Activated T-cell treated with anti-CD3 and anti-CD28 coated beads, Interleukin-2, amount 50 U/mL, for 1 hour (primary cell): ENCODE data around the gene OAS2.
A peak's percentile ranks its signal among the peaks of the same experiment; 100 is the strongest.
"Not testable (repeated sequence)": the region's sequence is repeated elsewhere in the genome, so short reads cannot be mapped to it uniquely, and the experiment has no call there.

Experiments used
- DNase-seq: peaks from one replicate; pipeline ENCODE4 v3.0.0-alpha.2; 2020

The OAS2 gene

DNA sequence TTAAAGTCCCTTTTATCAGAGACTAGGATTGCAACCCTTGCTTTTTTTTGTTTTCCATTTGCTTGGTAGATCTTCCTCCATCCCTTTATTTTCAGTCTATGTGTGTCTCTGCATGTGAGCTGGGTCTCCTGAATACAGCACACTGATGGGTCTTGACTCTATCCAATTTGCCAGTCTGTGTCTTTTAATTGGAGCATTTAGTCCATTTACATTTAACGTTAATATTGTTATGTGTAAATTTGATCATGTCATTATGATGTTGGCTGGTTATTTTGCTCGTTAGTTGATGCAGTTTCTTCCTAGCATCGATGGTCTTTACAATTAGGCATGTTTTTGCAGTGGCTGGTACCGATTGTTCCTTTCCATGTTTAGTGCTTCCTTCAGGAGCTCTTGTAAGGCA is 21.2 kb upstream of the OAS2 start:
- DNase-seq = not testable (repeated sequence)

DNA sequence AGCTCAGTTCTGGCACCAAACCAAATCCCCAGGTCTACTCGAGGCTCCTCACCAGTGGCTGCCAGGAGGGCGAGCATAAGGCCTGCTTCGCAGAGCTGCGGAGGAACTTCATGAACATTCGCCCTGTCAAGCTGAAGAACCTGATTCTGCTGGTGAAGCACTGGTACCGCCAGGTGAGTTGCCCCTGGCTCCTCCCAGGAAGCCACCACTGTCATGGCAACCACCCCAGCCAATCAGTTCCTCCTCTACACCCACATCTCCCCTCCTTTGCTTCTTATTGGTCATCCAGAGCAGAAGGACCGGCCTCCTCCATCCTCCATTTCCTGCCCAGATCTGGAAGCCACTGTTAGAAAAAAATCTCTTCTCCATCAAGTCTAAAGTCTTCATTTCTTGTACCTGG is 17.2 kb upstream of the OAS2 start:
- DNase-seq = no peak

DNA sequence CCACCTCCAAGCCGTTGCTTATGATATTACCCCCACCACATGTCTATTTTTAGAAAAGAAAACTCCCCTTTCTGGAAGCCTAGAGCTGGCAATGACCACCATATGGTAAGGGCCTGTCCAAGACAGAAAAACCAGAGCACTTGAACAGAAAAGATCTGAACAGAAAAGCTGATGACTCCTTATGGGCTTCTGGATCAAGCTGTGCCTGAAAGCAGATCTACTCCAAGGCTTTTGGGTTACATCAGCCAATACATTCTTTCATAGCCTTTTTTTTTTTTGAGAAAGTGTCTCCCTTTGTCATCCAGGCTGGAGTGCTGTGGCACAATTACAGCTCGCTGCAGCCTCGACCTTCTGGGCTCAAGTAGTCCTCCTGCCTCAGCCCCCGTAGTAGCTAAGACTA is 16.8 kb upstream of the OAS2 start:
- DNase-seq = no peak

DNA sequence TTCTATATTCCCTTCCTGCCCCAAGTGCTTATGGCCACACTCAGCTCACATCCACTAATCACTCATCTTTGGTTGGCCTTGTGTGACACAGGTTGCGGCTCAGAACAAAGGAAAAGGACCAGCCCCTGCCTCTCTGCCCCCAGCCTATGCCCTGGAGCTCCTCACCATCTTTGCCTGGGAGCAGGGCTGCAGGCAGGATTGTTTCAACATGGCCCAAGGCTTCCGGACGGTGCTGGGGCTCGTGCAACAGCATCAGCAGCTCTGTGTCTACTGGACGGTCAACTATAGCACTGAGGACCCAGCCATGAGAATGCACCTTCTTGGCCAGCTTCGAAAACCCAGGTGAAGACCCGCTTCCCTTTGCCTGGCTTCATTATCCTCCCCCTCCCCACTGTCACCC is 15.8 kb upstream of the OAS2 start:
- no peak for DNase-seq

DNA sequence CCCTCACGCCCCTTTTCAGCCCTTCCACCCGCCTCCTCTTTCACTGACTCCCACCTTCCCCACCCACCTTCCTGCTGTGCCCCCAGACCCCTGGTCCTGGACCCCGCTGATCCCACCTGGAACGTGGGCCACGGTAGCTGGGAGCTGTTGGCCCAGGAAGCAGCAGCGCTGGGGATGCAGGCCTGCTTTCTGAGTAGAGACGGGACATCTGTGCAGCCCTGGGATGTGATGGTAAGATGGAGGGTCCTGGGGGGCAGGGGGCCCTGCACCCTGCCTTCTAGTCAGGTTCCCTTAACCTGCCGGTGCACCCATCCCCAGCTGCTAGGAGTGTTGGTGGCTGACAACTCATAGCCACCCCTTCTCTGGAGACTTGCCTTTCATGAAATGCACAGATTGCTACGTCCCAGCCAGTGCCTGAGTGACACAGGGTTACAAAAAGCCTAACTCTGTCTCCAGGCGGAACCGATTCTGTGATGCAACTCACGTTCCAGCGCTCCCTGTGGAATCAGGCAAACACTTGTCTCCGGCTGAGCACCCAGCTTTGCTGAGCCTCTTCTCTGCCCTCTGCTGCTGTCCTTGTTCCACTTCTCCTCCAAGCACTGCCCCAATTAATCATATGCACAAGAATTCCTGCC is 15.0 kb upstream of the OAS2 start:
- no peak for DNase-seq

DNA sequence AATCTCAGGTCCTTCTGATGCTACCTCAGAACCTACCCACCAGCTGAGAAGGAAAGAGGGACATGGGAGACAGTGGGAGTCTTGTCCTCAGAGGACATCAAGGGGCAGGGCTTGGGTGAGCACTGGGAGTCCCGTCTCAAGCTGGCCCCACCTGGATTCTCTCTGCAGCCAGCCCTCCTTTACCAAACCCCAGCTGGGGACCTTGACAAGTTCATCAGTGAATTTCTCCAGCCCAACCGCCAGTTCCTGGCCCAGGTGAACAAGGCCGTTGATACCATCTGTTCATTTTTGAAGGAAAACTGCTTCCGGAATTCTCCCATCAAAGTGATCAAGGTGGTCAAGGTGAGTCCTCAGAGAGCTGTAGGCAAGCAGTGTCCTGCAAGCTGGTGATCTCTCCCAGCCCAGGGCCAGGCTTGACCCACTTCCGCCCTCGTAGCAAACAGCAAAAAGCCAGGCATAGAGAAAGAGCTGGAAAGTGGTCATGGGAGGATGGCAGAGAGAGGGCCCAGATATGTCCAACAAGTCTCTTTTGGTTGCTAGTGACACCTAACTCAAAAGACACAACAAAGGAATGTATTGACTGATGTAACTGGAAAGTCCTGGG is 14.2 kb upstream of the OAS2 start:
- no peak for DNase-seq

DNA sequence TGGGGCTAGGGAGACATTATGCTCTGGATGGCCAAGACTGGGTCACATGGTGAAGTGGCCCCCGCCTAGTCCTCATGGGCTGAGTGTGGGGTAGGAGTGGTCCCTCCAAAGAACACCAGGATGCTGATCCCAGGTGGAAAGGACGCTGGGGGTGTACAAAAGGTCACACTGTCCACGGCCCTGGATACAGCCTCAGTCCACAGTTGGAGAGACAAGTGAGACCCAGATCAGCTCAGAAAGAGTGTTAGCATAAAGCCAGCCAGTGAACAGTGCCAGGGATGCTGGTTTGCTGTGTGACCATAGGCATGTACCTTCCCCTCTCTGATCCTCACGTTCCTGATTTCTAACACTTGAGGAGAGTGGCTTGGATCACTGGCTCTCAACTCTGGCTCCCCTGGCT is 13.4 kb upstream of the OAS2 start:
- no peak for DNase-seq

DNA sequence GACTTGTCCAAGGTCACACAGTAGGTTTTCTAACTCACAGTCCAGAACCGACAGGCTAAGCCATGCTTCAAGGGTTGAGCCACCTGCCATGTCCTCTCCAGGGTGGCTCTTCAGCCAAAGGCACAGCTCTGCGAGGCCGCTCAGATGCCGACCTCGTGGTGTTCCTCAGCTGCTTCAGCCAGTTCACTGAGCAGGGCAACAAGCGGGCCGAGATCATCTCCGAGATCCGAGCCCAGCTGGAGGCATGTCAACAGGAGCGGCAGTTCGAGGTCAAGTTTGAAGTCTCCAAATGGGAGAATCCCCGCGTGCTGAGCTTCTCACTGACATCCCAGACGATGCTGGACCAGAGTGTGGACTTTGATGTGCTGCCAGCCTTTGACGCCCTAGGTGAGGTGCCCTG is 12.7 kb upstream of the OAS2 start:
- no peak for DNase-seq

DNA sequence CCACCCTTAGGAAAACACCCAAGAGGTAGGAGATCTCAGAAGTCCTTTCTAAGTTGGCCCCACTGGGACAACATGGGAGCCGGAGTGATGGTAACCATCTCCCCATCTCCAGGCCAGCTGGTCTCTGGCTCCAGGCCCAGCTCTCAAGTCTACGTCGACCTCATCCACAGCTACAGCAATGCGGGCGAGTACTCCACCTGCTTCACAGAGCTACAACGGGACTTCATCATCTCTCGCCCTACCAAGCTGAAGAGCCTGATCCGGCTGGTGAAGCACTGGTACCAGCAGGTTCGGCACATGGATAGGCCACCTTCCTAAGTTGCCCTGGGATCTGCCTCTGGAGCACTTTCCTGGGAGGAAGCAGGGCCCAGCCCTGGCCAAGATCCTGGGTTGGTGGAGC is 11.0 kb upstream of the OAS2 start:
- no peak for DNase-seq

DNA sequence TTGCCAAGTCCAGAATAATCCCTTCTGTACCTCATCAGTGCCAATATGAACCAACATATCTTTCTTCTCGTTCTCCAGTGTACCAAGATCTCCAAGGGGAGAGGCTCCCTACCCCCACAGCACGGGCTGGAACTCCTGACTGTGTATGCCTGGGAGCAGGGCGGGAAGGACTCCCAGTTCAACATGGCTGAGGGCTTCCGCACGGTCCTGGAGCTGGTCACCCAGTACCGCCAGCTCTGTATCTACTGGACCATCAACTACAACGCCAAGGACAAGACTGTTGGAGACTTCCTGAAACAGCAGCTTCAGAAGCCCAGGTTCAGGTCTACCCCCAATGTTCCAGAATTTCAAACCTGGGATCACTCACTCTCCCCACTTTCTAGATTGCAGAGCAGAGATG is 10.5 kb upstream of the OAS2 start:
- DNase-seq = no peak

DNA sequence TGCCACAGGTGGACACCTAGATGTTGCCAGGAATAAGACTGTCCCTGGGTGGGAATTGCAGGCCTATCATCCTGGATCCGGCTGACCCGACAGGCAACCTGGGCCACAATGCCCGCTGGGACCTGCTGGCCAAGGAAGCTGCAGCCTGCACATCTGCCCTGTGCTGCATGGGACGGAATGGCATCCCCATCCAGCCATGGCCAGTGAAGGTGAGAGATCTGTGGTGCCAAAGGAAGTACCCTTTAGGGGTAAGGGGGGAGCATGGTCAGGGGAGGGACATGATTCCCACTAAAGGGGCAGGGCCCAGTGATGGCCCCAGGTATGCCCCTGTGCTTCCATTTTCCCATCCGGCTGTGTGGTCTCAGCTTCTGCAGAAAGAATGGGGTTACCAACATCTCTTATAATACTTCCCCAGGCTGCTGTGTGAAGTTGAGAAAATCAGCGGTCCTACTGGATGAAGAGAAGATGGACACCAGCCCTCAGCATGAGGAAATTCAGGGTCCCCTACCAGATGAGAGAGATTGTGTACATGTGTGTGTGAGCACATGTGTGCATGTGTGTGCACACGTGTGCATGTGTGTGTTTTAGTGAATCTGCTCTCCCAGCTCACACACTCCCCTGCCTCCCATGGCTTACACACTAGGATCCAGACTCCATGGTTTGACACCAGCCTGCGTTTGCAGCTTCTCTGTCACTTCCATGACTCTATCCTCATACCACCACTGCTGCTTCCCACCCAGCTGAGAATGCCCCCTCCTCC is 8.6 kb upstream of the OAS2 start:
- no peak for DNase-seq

DNA sequence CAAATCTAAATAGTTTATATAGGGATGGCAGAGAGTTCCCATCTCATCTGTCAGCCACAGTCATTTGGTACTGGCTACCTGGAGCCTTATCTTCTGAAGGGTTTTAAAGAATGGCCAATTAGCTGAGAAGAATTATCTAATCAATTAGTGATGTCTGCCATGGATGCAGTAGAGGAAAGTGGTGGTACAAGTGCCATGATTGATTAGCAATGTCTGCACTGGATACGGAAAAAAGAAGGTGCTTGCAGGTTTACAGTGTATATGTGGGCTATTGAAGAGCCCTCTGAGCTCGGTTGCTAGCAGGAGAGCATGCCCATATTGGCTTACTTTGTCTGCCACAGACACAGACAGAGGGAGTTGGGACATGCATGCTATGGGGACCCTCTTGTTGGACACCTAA is 7.9 kb upstream of the OAS2 start:
- no peak for DNase-seq

DNA sequence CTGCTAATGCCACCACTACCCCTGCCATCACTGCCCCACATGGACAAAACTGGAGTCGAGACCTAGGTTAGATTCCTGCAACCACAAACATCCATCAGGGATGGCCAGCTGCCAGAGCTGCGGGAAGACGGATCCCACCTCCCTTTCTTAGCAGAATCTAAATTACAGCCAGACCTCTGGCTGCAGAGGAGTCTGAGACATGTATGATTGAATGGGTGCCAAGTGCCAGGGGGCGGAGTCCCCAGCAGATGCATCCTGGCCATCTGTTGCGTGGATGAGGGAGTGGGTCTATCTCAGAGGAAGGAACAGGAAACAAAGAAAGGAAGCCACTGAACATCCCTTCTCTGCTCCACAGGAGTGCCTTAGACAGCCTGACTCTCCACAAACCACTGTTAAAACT is 7.1 kb upstream of the OAS2 start:
- no peak for DNase-seq

DNA sequence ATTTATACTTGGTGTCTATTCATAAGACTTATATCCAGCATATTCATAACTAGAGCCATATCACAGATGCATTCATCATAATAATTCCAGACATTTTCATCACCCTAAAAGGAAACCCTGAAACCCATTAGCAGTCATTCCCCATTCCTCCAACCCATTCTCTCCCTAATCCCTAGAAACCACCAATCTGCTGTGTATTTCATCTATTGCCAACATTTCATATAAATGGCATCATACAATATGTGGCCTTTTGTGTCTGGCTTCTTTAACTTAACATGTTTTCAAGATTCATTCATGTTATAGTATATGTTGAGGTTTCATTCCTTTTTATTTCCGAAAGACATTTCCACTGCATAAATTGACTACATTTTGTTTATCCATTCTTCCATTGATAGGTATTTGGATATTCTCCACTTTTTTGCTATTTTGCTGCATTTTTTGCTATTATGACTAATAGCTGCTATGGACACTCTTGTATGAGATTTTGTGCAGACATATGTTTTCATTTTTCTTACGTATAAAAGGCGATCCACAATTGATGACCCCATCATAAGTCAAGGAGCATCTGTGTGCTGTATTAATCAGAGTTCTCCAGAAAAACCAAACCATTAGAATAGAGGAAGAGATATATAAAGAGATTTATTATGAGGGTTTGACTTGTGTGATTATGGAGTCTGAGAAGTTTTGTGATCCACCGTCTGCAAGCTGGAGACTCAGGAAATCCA is 5.1 kb upstream of the OAS2 start:
- DNase-seq = no peak

DNA sequence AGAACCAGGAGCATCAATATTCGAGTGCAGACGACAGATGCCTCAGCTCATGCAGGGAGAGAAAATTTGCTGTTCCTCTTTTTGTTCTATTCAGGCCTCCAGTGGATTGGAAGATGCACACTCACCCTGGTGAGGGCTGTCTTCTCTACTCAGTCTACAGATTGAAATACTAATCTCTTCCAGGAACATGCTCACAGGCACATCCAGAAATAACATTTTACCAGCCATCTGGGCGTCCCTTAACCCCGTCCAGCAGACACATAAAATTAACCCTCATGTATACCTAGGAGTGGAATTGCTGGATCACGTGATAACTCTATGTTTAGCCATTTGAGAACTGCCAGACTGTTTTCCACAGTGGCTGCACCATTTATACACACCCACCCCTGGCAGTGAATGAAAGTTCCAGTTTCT is 4.5 kb upstream of the OAS2 start:
- no peak for DNase-seq

DNA sequence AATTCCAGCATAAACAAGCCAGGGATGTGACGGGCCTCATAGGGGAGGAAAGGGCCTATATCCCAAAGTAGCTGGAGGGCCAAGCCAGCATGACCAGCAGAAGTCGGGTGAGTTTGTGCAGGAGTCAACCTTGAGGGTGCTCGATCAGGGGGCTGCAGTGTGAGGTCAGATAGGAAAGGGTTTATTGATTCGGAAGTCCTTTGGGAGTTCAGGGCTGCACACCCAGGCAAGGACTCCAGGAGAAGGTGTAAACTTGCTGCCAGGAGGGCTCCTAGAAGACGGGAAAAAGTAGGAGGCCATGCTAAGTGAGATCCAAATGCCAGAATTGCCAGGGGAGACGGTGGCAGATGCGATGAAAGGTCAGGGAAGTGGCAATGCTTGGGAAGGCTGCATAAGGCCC is 3.4 kb upstream of the OAS2 start:
- DNase-seq = no peak

DNA sequence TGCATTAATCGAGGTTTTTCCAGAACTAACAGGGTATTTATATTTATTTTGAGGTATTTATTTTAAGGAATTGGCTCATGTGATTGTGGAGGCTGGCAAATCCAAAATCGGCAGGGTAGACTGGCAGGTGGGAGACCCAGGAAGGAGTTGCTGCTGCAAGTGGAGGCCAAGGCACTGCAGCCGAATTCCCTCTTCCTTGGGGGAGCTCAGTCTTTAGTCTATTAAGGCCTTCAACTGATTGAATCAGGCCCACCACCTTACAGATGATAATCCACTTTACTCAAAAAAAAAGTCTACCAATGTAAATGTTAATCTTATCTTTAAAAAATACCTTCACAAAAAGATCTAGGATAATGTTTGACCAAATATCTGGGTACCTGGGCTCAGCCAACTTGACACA is 1.2 kb upstream of the OAS2 start:
- DNase-seq = no peak

DNA sequence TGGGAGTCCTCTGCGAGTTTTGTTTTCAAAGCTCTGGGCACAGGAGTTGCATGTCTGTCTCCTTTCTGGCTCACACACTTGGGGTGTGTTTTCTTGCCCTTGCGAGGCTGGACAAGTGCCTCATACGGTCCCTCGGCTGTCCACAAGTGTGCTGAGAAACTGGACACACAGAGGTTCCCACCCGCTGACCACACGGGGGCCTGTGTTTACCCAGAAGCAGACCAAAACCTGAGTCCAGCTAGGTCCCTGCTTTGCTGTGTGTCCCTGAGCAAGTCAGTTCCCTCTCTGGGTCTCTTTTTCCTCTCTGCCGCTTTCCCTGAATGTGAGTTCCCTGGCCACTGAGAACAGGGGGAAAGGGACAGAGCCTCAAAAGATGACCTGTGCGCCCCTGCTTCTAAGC is 678 bp upstream of the OAS2 start:
- DNase-seq = no peak

DNA sequence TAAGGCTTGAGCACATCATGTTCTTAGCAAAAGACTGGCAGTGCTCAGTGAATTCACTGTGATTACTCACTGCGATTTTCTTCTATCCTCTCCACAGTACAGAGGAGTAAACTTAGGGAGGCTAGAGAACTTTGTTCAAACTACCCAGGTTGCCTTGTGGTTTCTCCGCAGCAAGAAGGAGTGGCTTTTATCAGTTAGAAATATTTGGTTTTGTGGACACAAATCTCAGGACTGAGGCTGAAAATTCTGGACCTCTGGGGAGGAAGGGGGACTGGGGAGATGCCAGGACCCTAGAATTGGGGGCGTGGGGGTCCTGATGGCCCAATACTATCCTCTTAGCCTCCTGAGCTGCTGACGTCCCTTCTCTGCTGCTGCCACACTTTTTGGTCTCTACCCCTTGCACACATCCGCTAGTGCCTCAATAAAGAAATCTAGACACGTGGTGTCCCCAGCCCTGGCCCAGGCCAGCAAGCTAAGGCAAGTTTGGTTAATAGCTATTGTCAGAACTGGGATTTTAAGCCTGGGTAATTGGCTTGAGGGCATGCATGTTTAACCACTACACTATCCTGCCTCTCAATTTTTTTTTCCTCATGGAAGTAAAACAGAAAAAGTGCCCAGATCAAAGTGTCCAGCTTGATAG is 842 bp downstream of the OAS2 start:
- DNase-seq = peak; percentile 31

DNA sequence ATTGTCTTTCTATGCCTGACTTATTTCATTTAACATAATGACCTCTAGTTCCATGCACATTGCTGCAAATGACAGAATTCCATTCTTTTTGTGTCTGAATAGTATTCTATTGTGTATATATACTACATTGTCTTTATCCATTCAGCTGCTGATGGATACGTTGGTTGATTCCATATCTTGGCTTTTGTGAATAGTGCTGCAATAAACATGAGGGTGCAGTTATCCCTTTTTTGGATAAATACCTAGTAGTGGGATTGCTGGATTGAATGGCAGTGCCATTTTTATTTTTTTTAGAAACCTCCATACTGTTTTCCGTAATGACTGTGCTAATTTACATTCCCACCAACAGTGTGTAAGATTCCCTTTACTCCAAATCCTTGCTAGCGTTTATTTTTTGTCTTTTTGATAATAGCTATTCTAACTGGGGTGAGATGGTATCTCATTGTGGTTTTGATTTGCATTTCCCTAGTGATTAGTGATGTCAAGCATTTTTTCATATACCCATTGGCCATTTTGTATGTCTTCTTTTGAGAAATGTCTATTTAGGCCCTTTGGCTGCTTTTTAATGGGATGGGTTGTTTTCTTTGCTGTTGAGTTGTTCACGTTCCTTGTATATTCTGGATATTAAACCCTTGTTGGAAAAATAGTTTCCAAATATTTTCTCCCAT is 2.3 kb downstream of the OAS2 start:
- DNase-seq = no peak

DNA sequence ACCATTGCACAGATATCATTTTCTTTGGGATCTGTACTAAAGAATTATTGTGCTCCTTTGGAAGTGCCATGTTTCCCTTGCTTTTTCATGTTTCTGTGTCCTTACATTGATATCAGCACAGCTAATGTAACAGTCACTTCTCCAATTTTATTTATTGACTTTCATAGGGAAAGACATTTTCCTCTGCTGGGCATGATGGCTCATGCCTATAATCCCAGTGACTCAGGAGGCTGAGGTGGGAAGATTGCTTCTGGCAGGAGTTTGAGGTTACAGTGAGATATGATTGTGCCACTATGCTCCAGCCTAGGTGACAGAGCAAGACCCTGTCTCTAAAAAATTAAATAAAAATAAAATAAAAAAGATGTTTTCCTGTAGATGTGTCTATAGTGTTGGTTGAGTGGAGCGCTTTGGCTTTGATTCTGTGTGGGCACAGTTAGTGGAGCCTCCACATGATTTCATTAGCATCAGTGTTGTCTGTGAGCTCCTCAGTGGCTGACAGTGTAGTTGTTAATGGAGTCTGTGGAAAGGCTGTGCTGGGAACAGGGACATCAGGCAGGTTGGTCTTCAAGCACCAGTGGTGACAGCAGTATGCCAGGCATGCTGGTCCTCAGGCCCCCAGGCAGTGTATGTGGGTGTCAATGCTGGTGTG is 7.4 kb downstream of the OAS2 start:
- no peak for DNase-seq

DNA sequence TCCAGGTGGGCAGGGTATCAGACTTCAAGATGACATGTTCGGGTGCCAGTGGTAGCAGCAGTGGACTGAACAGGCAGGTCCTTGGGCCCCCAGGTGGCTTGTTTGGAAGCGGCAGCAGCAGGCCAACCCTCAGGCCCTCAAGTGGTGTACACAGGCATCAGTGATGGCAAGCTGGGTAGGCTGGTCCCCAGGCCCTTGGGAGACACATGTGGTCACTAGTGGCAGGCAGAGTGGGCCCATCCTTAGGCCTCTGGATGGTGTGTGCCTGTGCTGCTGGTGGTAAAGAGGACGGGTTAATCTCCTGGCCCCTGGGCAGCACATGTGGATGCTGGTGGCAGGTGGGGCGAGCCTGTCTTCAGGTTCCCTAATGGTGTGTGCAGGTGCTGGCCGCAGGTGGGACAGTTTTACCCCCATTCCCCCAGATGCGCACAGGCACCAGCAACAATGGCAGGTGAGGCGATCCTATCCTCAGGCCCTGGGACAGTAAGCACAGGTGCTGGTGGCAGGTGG is 8.0 kb downstream of the OAS2 start:
- DNase-seq = no peak
